GM23338 (cell line): ENCODE results near the gene DPF1.

ENCODE experiments used
- CREB1 ChIP-seq: fragments of 250-450 bp; sonication (Bioruptor Pico); IDR thresholded peaks from 2 replicates; pipeline ENCODE4 v1.5.0; 2020; ENCODE audit warnings: low read depth, mild to moderate bottlenecking, moderate library complexity
- CTCF ChIP-seq, 2 experiments: fragments of 200-600 bp in 1 of 2; sonication (generic) in 1 of 2; conservative IDR thresholded peaks; 2 replicates each; pipeline versions ENCODE4 v1.5.1 to v1.6.1; 2016 to 2017; ENCODE audit warnings: antibody characterized with exemption in 2 of 2, low read depth in 2 of 2, mild to moderate bottlenecking in 2 of 2, moderate library complexity in 1 of 2
- ETS1 ChIP-seq: IDR thresholded peaks from 2 replicates; pipeline ENCODE4 v1.6.1; 2016; ENCODE audit warnings: antibody characterized with exemption
- EZH2 ChIP-seq: fragments of 200-600 bp; sonication (generic); IDR thresholded peaks from one replicate; pipeline ENCODE4 v1.8.0; 2017; ENCODE audit warnings: antibody characterized with exemption, mild to moderate bottlenecking, low read depth; ENCODE audit not compliant: unreplicated experiment
- EZH2phosphoT487 ChIP-seq: fragments of 200-600 bp; sonication (generic); IDR thresholded peaks from one replicate; pipeline ENCODE4 v1.8.1; 2018; ENCODE audit warnings: antibody characterized with exemption; ENCODE audit not compliant: unreplicated experiment
- JUNB ChIP-seq: IDR thresholded peaks from one replicate; pipeline ENCODE4 v1.6.1; 2016; ENCODE audit warnings: antibody characterized with exemption; ENCODE audit not compliant: unreplicated experiment
- NANOG ChIP-seq: IDR thresholded peaks from 2 replicates; pipeline ENCODE4 v1.6.1; 2016; ENCODE audit warnings: antibody characterized with exemption, borderline replicate concordance
- POLR2AphosphoS5 ChIP-seq: IDR thresholded peaks from 2 replicates; pipeline ENCODE4 v1.6.1; 2016; ENCODE audit warnings: antibody characterized with exemption, low read depth
- REST ChIP-seq: IDR thresholded peaks from one replicate; pipeline ENCODE4 v1.6.1; 2018; ENCODE audit warnings: antibody characterized with exemption; ENCODE audit not compliant: unreplicated experiment
- ZNF114 ChIP-seq: fragments of 250-450 bp; sonication (Bioruptor Pico); IDR thresholded peaks from 2 replicates; pipeline ENCODE4 v1.5.0; 2020; ENCODE audit warnings: mild to moderate bottlenecking, moderate library complexity
- ZNF462 ChIP-seq: fragments of 250-450 bp; sonication (Bioruptor Pico); IDR thresholded peaks from 2 replicates; pipeline ENCODE4 v1.5.0; 2020; ENCODE audit warnings: mild to moderate bottlenecking, moderate library complexity

GRCh38 chr19:38194061-38194701 is 29.8 kb downstream of the DPF1 start:
- no peak for TF ChIP-seq JUNB
- no peak for TF ChIP-seq CTCF (conservative IDR thresholded peaks at IDR 0.05; ENCODE audit: low read depth in 2 of 2)
- no peak for TF ChIP-seq EZH2
- no peak for TF ChIP-seq NANOG
- TF ChIP-seq EZH2phosphoT487 = no peak
- no peak for TF ChIP-seq CREB1
- TF ChIP-seq POLR2AphosphoS5 = no peak
- no peak for TF ChIP-seq REST
- TF ChIP-seq ETS1 = no peak
- TF ChIP-seq ZNF462 (CRISPR knock-in tag) = no peak
- TF ChIP-seq ZNF114 = no peak
